Activated CD4-positive, CD25-positive, alpha-beta regulatory T cell treated with anti-CD3 and anti-CD28 coated beads, Interleukin-2, amount 50 U/mL, for 72 hours (primary cell): ENCODE measurements around the gene MED29.

Source experiments
- DNase-seq: peaks from one replicate; pipeline ENCODE4 v3.0.0; 2021

Gene MED29

GRCh38 chr19:39399668-39400050 lies 8.5 kb downstream of the MED29 start:
- DNase-seq: no peak

- no peak for DNase-seq
Observed at GRCh38 chr19:39400061-39400460, 8.9 kb downstream of the MED29 start.

- DNase-seq: no peak
Observed at GRCh38 chr19:39401070-39401548, 9.9 kb downstream of the MED29 start.

GRCh38 chr19:39401549-39402345 lies 10.6 kb downstream of the MED29 start:
- peak; percentile 80 for DNase-seq

GRCh38 chr19:39402346-39403300 lies 11.4 kb downstream of the MED29 start:
- DNase-seq: peak; percentile 79

- peak; percentile 98 for DNase-seq
Observed at GRCh38 chr19:39403331-39404312, 12.4 kb downstream of the MED29 start.

GRCh38 chr19:39405261-39405957 lies 14.2 kb downstream of the MED29 start:
- DNase-seq: no peak

- peak; percentile 80 for DNase-seq
Observed at GRCh38 chr19:39405958-39406655, 14.9 kb downstream of the MED29 start.

- DNase-seq: peak; percentile 82
Observed at GRCh38 chr19:39406656-39407409, 15.7 kb downstream of the MED29 start, which contains the start of gene ZFP36. TSS of gene ZFP36 (plus strand) at chr19:39406847. CDS start at chr19:39406905, 58 bp downstream.

GRCh38 chr19:39407410-39407659 lies 16.2 kb downstream of the MED29 start:
- DNase-seq: no peak

GRCh38 chr19:39407660-39408391 lies 16.6 kb downstream of the MED29 start:
- DNase-seq: peak; percentile 66

GRCh38 chr19:39408392-39409207 lies 17.4 kb downstream of the MED29 start:
- DNase-seq: no peak

- peak; percentile 76 for DNase-seq
Observed at GRCh38 chr19:39409208-39410016, 18.2 kb downstream of the MED29 start.

- DNase-seq: peak; percentile 68
Observed at GRCh38 chr19:39410017-39410830, 19.0 kb downstream of the MED29 start.

- DNase-seq: no peak
Observed at GRCh38 chr19:39410831-39411080, 19.6 kb downstream of the MED29 start.

GRCh38 chr19:39411081-39411831 lies 20.1 kb downstream of the MED29 start:
- DNase-seq: no peak

GRCh38 chr19:39411832-39412099 lies 20.6 kb downstream of the MED29 start:
- peak; percentile 87 for DNase-seq
